AG04449 (cell line): ENCODE results near the gene STK32A.
"Not testable (repeated sequence)": the region's sequence is repeated elsewhere in the genome, so short reads cannot be mapped to it uniquely, and the experiment has no call there.

Experiments
- CTCF ChIA-PET: fragments of 350-600 bp; formaldehyde crosslinking; extraction: SDS; loops from one replicate; lab custom pipeline; 2021; ENCODE audit warnings: antibody characterized with exemption; lab: Yijun Ruan, JAX
- POLR2A ChIA-PET: fragments of 400-600, 350-600 bp; formaldehyde crosslinking; extraction: SDS; loops from one replicate; lab custom pipeline; 2020; ENCODE audit warnings: antibody characterized with exemption, inconsistent platforms; lab: Yijun Ruan, JAX
- DNase-seq: peaks from one replicate; pipeline ENCODE4 v3.0.0-alpha.2; 2010; ENCODE audit warnings: low read depth, low spot score
- H3K4me3 ChIP-seq: 2 replicates; pipeline ENCODE4 v1.5.1; 2011; ENCODE audit warnings: low read depth, mild to moderate bottlenecking, control low read depth, low read length
- CTCF ChIP-seq: IDR thresholded peaks from one replicate; pipeline ENCODE4 v1.5.1; 2011; ENCODE audit warnings: mild to moderate bottlenecking, moderate library complexity, low read length, control low read depth, inconsistent platforms; ENCODE audit not compliant: insufficient read depth; ENCODE audit errors: missing control alignments

STK32A gene

GRCh38 chr5:147348451-147348850 lies 113.6 kb downstream of the STK32A start:
- no peak for TF ChIP-seq CTCF

GRCh38 chr5:147349241-147349640 lies 114.4 kb downstream of the STK32A start:
- no peak for DNase-seq
- ChIA-PET POLR2A (no interaction called here), CTCF (interaction anchor here (1.7 kb wide), 1 partner anchor 20 kb away, joined by 3 read pairs; no protein-coding TSS in a partner anchor)
- no peak for TF ChIP-seq CTCF
- no peak overlapping the region for H3K4me3 ChIP-seq

More at GRCh38 chr5:147348451-147348850, 113.6 kb downstream of the STK32A start:
- no peak for DNase-seq
- H3K4me3 ChIP-seq, result no peak overlapping the region
- ChIA-PET CTCF (no interaction called here), POLR2A (no interaction called here)

GRCh38 chr5:147359101-147359500 lies 124.3 kb downstream of the STK32A start:
- CTCF ChIA-PET, result interaction anchor here (0.9 to 1.1 kb wide), 2 partner anchors 11 to 819 kb away, joined by 4 read pairs; no protein-coding TSS in a partner anchor
- H3K4me3 ChIP-seq, result no peak overlapping the region
- POLR2A ChIA-PET, result no interaction called here
- TF ChIP-seq CTCF, result no peak
- no peak for DNase-seq

GRCh38 chr5:147359581-147359980 lies 124.8 kb downstream of the STK32A start:
- no peak for TF ChIP-seq CTCF
- ChIA-PET POLR2A (no interaction called here), CTCF (interaction anchor here (0.8 to 1.1 kb wide), 2 partner anchors 12 to 819 kb away, joined by 3 to 4 read pairs; no protein-coding TSS in a partner anchor)
- no peak overlapping the region for H3K4me3 ChIP-seq
- no peak for DNase-seq

GRCh38 chr5:147360816-147361215 lies 126.0 kb downstream of the STK32A start:
- H3K4me3 ChIP-seq, result no peak overlapping the region
- no peak for DNase-seq
- CTCF ChIA-PET, result no interaction called here
- POLR2A ChIA-PET, result no interaction called here
- no peak for TF ChIP-seq CTCF

GRCh38 chr5:147361441-147362175 lies 126.8 kb downstream of the STK32A start:
- ChIA-PET CTCF (interaction anchor here (1.0 kb wide), 1 partner anchor 263 kb away, joined by 3 read pairs; no protein-coding TSS in a partner anchor), POLR2A (no interaction called here)
- no peak overlapping the region for H3K4me3 ChIP-seq
- no peak for DNase-seq
- no peak for TF ChIP-seq CTCF

- POLR2A ChIA-PET, DNase-seq, H3K4me3 ChIP-seq: not testable (repeated sequence)
- CTCF ChIA-PET, result interaction anchor here (1.0 to 4.3 kb wide), 2 partner anchors 47 to 143 kb away, joined by 3 to 55 read pairs; no protein-coding TSS in a partner anchor
These were observed 132.6 kb downstream of the STK32A start for GRCh38 chr5:147367381-147367780.
